GM19238 (cell line): Measurements from ENCODE around the gene ZNF91.
"Not testable (repeated sequence)": the region's sequence is repeated elsewhere in the genome, so short reads cannot be mapped to it uniquely, and the experiment has no call there.

Experiments used
- DNase-seq: peaks from one replicate; pipeline ENCODE4 v3.0.0; 2011; ENCODE audit warnings: low spot score; ENCODE audit not compliant: insufficient read length

Gene ZNF91

GRCh38 chr19:23318941-23319340 is 76.3 kb downstream of the ZNF91 start:
- DNase-seq: not testable (repeated sequence)

DNA sequence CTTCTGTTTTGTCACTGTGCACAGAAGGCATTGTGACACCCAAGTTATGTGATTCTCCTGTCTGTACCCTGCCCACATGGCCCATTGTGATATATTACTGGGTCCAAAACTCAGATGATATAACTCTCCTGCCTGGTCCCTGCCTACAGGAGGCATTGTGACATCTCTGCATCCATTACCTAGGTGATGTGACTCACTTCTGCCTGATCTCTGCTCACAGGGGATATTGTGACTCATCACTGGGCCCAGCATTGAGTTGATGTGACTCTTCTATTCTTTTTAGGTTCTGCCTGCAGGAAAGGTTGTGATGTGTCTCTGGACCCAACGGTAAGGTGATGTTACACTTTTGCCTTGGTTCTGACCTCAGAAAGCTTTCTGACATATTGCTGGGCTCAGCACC is 77.1 kb downstream of the ZNF91 start:
- no peak for DNase-seq

DNA sequence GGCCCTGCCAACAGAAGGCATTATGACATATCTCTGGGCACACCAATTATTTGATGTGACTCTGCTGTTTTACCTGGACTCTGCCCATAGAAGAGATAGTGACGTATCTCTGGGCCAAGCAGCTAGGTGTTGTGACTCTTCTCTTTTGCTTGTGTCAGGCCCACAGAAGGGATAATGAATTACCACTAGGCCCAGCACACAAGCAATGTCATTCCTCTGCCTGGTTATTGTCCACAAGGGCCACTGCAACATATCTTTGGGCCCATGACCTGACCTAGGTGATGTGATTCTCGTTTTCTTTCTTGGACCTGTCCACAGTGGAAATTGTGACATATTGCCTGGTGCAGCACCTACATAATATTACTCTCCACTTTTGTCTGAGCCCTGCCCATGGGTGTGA is 80.0 kb downstream of the ZNF91 start:
- no peak for DNase-seq

- no peak for DNase-seq
Measured at GRCh38 chr19:23314505-23315251, 80.6 kb downstream of the ZNF91 start.

GRCh38 chr19:23313196-23313595 is 82.1 kb downstream of the ZNF91 start:
- no peak for DNase-seq

DNA sequence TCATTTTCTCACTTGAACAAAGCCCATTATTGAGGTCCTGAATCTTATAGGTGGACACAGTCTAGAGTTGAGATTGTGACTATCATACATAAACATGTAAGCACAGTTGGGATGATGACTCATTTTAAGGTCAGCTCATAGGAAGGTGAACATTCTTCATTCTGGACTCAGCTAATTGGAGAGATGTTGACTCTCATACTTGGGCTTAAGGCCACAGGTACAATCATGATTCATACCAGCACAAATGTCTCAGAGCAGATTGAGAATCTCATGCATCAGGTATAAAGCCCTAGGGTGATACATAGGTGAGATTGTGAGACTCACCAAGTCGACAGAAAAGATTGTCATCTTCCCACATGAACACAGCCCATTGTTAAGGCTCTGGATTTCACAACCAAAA is 82.8 kb downstream of the ZNF91 start:
- no peak for DNase-seq

GRCh38 chr19:23311551-23311950 is 83.7 kb downstream of the ZNF91 start:
- DNase-seq: no peak

- no peak for DNase-seq
Measured at GRCh38 chr19:23310729-23311211, 84.5 kb downstream of the ZNF91 start.

DNA sequence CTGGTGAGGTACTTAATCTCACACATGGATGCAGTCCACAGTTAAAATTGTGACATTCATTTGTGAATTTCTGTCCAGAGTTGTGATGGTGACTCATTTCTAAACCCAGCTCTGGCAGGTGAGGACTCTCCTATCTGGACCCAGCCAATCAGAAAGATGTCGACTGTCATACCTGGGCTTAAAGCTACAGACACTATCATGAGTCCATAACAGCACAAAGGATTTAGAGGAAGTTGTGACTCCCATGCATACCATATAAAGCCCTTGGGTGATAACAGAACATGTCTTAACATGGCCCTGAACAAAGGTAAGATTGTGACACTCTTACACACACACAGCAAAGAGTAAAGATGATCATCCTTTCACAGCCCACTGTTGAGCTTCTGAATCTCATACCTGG is 85.3 kb downstream of the ZNF91 start:
- DNase-seq: no peak

GRCh38 chr19:23305555-23305954 is 89.7 kb downstream of the ZNF91 start:
- no peak for DNase-seq

- DNase-seq: no peak
Measured at GRCh38 chr19:23304238-23304637, 91.0 kb downstream of the ZNF91 start.

DNA sequence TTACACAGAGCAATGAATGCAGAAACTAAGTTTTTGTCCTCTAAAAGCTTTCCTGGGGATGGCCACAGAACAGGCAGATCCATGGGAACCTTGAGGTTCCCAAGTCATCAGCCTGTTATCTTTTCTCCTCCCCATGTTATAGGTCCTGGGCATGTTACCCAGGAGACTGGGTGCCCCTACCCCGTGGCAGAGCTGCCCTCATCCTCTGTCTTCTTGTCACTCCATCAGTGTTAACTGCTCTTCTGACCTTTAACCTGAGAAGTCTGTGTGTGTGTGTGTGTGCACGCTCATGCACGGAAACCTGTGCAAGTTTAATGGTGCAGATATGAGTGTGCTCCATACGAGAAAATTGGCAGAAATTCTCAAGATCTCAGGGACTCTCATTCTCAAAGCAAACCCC is 101.1 kb downstream of the ZNF91 start:
- no peak for DNase-seq

DNA sequence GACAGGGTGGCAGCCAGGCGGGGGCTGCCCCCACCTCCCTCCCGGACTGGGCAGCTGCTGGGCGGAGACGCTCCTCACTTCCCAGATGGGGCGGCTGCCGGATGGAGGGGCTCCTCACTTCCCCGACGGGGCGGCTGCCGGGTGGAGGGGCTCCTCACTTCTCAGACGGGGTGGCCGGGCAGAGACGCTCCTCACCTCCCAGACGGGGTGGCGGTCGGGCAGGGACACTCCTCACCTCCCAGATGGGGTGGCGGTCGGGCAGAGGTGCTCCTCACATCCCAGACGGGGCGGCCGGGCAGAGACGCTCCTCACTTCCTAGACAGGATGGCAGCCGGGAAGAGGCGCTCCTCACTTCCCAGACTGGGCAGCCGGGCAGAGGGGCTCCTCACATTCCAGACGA is 105.3 kb downstream of the ZNF91 start:
- DNase-seq: not testable (repeated sequence)
